GM19099 (cell line): ENCODE data around the gene GBA2.

ENCODE experiments used
- POLR2A ChIP-seq: IDR thresholded peaks from 3 replicates; pipeline ENCODE4 v1.6.1; 2011; ENCODE audit warnings: low read depth; ENCODE audit not compliant: insufficient read length; ENCODE audit errors: extremely low read depth

The GBA2 gene

DNA sequence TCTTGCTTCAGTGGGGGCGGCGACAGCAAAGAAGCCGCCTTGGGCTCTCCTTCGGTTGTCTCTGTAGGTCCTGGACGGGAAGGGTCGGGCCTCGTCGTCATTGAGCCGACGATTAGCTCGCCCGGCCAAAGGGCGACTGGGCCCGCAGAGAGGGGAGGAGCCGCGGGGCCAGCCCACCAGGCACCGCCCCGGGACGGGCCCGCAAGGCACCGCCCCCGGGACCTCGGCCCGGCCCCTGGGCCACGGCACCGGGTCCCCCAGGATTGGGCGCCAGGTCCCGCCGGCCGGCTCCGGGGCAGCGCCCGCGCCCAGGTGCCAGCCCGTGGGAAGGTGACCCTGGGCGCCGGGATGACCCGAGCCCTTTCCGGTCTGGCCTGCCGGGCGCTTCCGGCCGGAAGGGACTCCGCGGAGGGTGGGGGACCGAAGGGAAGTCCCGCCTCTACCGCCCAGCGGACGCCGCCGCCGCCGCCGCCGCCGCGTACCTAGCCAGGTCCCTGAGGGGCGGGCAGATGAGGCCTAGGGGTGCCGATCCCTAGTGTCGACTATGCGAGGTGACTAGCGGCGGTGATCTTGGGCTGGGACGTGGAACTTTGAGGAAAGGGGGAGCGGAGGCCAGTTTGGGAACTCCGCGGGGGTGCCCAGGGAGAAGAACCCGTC lies at the start of gene GBA2, which contains the start of gene RGP1:
TSS of gene GBA2 (minus strand) at position 371 of the 657 bp plus-strand sequence. CDS start 524 bp downstream, outside the sequence.
TSS of gene RGP1 (plus strand) at position 430 of the 657 bp plus-strand sequence. CDS start 469 bp downstream, outside the sequence.
- TF ChIP-seq POLR2A: peak; percentile 89

DNA sequence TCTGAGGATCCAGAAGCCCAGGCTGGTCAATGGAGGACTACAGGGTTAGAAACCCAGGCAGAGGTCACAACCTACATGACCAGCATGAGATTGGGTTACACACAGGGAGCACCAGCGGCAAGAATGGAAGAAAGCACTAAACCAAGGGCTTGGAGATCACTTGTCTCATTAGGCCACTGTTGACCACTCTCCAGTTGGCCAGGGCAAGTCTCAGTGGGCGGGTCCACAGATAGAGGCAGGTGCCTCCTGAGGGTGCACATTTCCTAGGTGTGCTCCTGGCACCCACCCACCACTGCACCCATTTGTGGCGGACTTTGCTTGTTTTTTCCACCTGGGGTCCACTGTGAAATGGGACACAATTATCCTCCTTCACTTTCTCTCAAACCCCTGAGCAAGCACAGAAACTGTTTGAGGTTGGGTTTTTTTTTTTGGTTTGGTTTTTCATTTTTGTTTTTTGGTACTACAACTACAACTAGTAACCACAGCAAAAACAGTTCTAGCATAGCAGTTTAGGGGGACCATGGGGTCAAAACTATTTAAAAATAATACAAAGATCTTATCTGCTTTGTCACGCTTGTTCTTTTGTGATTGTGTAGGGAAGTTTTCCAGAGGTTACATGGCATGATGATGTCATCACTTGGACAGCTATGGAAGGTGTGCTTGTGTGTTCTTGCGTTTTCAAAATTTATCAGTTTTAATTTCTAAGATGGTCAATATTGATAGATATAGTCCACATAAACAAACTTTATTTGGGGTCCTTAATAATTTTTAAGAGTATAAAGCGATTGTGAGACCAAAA lies 48.5 kb upstream of the GBA2 start:
- no peak for TF ChIP-seq POLR2A

DNA sequence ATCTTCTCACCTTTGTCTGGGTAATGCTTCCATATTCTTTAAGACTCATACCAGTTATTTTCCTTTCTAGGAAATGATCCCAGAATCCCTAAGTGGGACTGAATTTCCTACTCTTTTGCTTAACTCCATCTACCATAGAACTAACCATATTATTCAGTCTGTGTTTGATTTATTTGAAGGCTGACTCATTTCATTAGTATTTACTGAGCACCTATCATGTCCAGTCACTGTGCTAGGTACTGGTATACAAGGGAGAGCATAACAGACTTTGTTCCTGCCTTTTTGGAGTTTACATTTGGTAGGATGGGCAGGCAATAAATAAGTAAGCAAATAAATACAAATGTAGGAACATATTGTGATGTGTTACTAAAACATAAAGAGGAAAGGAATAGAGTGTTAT lies 46.7 kb upstream of the GBA2 start:
- no peak for TF ChIP-seq POLR2A

DNA sequence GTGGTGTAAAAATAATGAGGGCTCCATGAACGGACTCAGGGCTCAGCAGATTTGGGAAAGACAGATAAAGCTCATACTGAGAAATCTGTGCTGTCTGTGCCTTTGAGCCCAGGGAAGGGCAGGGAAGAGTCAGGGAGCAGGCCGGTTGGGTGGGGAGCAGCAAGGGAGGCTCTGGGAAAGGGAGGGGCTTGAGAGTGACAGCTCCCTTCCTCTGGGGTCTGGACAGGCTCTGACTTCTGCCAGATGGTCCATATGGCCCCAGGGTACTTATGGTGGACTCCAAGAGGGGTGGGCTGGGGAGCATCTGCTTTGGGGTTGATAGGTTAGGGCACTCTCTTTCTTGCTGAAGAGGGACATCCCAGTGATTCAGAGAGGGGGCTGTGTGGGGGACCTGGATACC lies 44.4 kb upstream of the GBA2 start:
- no peak for TF ChIP-seq POLR2A

DNA sequence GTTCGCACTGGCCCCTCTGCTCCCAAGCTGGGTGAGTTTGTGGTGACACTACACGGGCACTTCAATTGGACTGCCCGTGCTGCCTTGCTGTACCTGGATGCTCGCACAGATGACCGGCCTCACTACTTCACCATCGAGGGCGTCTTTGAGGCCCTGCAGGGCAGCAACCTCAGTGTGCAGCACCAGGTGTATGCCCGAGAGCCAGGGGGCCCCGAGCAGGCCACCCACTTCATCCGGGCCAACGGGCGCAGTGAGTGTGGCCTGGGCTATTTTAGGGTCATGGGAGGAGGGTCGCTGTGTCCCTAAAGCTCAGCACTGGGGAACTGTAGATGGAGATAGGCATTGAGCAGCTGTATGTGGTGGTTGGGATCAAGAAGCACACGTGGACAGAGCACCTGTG lies 43.8 kb upstream of the GBA2 start:
- TF ChIP-seq POLR2A: no peak

DNA sequence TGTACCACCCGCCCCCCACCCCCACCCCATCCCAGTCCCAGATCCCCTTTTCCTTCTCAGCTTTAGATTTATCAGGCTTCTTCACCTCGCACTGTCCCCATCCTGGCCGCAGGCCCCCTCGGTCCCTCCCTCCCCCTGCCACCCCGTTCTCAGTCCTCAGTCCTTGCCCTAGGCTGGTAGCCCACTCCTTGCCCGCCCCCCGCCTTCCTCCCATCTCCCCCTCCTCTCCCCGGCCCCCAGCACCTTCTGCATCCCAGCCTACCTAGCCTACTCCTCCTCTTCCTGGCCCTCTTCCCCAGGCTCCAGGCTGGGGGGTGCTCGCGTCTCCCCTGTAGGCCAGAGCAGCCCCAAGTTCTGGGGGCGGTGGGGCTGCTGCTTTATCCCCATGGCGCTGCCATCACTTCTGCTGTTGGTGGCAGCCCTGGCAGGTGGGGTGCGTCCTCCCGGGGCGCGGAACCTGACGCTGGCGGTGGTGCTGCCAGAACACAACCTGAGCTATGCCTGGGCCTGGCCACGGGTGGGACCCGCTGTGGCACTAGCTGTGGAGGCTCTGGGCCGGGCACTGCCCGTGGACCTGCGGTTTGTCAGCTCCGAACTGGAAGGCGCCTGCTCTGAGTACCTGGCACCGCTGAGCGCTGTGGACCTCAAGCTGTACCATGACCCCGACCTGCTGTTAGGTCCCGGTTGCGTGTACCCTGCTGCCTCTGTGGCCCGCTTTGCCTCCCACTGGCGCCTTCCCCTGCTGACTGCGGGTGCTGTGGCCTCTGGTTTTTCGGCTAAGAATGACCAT lies 43.2 kb upstream of the GBA2 start:
- TF ChIP-seq POLR2A: no peak

DNA sequence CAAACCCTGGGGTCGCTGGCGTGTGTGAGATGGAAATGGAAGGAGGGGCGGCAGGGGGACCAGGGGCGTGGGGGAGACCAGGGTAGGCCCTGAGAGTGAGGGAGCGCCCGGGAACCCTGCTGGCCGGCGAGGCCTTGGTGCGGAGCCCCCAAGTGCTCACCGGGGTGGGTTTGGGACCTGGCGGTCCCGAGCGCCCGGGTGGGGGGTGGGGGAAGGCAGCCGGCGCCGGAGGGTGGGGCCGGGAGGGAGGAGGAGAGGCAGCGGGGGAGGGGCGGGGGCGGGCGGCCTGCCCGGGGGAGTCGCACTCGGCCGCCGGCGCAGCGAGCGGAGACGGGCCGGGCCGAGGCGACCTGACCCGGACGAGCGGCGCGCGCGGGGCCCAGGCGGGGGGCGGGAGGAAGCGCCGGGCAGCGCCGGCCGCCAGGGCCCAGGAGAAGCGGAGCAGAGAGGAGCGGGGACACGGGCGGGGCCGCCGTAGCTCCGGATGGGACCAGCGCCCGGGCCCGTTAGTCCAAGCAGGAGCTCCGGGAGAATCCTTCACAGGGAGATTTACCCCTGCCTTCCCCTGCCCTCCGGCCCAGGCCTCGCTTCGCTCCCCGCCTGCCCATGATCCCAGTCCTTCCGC lies 42.4 kb upstream of the GBA2 start, which contains the start of gene NPR2:
TSS of gene NPR2 (plus strand) at position 295 of the 625 bp plus-strand sequence. CDS start 818 bp downstream, outside the sequence.
- no peak for TF ChIP-seq POLR2A

DNA sequence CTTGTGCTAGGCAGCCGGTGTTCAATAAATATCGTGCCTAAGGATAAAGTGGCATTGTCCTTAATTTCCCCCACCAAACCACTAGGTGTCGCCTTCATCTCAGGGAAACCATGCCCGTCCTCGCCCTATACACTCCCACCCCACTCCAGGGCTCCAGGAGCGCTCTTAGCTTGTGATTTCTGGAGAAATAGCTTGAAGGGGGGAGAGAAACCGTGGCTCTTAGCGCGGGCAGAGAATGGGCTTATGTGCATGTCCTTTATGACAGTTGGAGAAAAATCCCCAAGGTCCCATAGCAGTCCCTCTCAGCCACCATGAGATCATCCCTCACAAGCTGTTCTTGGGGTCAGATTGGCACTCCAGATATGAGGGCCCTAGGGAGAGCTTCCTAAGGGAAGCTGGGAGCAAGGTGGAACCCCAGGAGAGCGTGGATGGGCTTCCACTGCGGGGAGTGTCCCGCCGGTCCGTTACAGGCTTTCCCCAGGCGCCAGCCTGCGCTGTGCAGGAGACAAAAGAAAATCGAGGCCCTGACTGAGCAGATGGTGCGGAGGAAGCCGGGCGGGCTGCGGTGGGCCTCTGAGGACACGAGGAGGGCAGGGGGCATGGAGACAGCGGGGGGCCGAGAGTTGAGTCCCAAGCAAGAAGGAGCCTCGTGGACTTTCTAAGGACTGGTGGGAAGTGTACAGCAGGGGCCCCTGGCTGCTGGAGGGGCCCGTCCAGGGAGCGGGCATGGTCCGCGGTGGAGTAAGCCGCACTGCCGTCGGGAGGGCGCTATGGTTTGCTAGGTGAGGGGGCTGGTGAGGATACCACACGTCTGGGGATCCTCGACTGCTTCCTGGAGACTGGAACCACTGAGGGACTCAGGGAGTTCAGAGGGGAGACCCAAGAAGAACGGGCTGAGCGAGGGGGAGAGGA lies 41.6 kb upstream of the GBA2 start:
- TF ChIP-seq POLR2A: no peak

DNA sequence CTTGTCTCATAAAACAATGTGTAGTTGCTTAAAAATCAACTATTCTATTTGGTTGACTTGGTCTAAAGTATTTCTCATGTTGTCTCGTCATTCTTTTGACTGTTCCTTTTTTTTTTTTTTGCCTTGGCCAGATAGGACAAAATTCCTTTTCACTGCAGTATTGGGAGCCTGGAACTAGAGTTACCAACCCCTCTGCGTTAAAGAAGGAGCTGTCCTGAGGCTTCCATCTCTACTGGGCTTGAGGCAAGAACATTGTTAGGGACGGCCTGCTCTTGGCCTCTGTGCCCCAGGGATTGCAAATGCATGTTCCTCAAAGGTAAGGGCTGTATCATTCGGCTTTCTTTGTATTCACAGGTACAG lies 41.0 kb upstream of the GBA2 start:
- TF ChIP-seq POLR2A: no peak

DNA sequence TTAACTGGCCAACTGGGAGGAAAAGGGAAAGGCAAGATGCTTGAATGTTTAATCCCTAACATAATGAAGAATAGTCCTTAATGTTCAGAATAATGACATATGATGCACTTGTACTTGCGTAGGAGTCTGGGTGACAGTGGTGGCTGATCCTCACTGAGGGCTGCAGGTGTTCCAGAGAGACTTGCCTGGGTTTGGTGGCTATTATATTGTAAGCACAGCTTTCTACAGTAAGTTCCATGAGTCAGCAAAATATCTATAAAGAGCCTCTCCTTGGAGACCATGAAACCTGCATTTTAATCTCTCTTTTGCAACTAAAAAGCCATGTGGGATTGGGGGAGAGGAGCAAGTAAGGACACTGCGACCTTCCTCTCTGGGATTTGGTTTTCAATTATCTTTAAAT lies 40.5 kb upstream of the GBA2 start:
- no peak for TF ChIP-seq POLR2A

DNA sequence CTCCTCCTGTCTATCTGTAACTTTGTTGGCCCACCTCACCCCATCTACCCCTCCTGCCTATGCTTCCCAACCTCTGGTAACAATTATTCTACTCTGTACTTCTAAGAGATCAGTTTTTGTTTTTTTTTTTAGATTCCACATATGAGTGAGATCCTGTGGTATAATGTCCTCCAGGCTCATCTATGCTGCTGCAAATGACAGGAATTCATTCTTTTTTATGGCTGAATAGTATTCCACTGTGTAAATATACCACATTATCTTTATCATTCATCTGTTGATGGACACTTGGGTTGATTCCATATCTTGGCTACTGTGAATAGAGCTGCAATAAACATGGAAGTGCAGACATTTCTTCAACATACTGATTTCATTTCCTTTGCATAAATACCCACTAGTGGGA lies 34.4 kb upstream of the GBA2 start:
- TF ChIP-seq POLR2A: no peak

DNA sequence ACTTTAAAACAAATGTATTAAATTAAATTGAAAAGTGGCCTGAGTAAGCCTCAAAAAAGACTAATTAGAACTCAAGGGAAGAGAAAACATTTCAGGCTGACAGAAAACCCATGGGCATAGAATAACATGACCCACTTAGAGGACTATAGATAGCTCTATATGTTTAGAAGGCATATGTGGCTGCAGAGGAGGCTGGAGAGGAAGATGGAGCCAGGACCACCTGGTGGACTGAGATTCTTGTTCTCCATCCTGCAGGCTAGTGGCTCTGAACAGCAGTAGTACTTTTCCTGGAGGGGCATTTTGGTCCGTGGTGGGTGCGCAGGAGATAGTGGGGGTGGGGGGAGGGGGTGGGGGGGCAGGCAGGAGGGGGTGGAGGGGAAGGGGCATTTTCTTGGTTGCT lies 32.0 kb upstream of the GBA2 start:
- no peak for TF ChIP-seq POLR2A

DNA sequence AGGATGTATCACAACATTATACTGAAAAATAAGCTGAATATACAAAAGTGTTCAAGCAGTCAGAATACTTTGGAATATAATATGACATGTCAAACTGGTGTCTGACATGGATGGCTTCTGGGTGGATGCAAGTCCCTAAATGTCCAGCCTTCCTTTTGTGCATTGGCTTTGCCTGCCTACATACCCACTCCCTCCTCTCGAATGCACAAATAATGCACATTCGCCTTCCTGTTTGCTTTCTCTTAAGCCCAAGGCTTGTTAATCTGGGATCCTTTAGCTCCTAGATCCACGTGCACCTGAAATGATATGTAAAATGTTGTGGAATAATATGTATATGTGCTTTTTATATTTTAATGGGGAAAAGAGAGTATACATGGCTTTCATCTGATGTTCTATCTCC lies 29.5 kb upstream of the GBA2 start:
- TF ChIP-seq POLR2A: no peak

DNA sequence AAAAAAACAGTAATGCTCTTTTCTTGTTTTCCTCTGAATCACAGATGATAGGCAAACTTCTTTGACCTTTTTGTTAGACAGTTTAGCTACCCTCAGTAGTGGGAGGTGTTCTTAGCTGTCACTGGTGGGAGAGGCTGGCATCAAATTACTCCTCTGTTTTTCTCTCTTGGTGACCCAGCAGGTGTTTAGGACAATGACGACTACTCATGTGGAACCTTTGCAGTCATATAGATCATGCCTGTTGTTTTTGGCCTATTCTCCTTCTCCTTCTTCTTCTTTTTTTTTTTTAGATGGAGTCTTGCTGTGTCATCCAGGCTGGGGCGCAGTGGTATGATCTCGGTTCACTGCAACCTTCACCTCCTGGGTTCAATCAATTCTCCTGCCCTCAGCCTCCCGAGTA lies 27.0 kb upstream of the GBA2 start:
- no peak for TF ChIP-seq POLR2A
